OCI-LY7 (cell line): ENCODE results near the gene RNF150.

Source experiments
- CTCF ChIP-seq: fragments of 200-600 bp; sonication (generic); conservative IDR thresholded peaks from 2 replicates; pipeline ENCODE4 v1.5.1; 2014; ENCODE audit warnings: mild to moderate bottlenecking, antibody characterized with exemption, low read length, moderate library complexity, mixed read lengths
- EZH2phosphoT487 ChIP-seq: fragments of 200-600 bp; sonication (generic); IDR thresholded peaks from 2 replicates; pipeline ENCODE4 v1.6.1; 2018; ENCODE audit warnings: low read depth, borderline replicate concordance, mild to moderate bottlenecking, mixed run types, antibody characterized with exemption, low read length, moderate library complexity, mixed read lengths

GRCh38 chr4:141057582-141057981 is 75.7 kb downstream of the RNF150 start:
- TF ChIP-seq CTCF (no peak), EZH2phosphoT487 (no peak)
